ENCODE data around the gene UBAC2.

GRCh38 chr13:99290894-99291293 is 90.2 kb downstream of the UBAC2 start:
- no peak for TF ChIP-seq CTCF (IDR thresholded peaks at IDR 0.05)
- TF ChIP-seq EP300 (IDR thresholded peaks at IDR 0.05): no peak
